NCI-H1048 (cell line): ENCODE measurements around the gene HLA-DPB1.
"Not testable (repeated sequence)": the region's sequence is repeated elsewhere in the genome, so short reads cannot be mapped to it uniquely, and the experiment has no call there.

Experiments used
- DNase-seq: peaks from one replicate; lab custom pipeline; 2025; lab: John Stamatoyannopoulos, UW

HLA-DPB1 gene

DNA sequence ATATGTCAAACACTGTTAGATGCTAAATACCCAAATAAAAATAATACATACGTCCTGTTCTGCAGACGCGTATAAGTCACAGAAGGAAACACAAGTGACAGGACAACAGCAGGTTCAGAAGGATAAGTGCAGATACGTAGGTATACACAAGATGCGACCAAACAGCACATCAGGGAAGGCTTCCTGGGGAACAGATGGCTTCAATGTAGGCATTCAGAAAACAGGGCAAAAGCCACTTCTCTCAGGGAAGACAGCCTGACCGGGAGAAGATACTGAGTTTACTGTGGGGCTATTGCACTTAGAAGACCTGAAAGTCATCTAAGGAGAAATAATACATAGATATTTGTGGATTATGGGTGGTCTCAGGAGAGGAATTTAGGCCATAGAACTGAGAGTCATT, 4.2 kb upstream of the HLA-DPB1 start:
- no peak for DNase-seq

DNA sequence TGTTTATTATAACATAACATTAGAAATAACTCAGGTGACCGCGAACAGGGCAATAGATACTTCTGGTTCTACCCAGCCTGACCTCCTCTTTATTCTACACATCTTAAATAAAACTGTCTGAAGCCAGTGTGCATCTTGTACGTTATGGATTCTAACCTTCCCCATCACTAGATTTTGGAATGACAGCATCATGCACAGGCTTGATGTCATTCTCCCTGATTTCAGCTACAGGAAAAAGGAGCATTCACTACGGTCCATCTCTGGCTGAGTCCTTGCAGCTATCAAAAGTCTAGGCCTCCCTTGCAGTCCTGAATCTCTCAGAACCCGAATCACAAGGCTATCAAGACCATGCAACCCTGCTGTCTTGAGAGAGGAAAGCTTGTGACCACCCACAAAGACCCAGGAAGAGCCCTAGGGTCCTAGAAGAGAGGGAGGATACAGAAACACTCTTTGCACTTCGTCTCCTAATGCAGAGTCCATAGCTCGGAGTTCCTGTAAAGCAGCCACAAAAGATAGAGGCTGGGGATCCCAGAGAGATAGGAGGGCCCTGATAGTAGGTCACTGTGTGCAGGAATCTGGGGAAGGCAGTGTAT, 3.2 kb upstream of the HLA-DPB1 start:
- no peak for DNase-seq

DNA sequence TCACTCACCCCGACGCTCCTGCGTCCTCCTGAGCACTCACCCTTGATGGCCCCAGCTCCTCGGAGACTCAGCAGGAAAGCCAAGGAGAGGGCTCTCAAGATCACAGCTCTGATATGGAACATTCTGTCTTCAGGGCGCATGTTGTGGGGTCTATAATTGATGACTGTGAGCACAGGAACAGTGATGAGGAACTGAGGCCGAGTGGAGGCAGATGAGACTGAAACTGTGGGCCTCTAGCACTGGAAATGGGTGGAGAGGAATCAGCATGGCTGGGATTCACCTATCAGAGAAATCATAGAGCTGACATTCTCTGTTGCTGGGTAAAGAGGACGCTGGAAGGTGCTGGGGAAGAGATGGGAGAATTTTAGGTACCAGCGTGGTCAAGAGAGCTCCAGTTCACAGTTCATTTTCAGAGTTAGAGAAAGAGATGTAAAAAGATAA, 2.3 kb upstream of the HLA-DPB1 start, which contains the start of gene HLA-DPA1:
HLA-DPA1 (minus strand) TSS at position 219 of the 441 bp plus-strand sequence.
- no peak for DNase-seq

DNA sequence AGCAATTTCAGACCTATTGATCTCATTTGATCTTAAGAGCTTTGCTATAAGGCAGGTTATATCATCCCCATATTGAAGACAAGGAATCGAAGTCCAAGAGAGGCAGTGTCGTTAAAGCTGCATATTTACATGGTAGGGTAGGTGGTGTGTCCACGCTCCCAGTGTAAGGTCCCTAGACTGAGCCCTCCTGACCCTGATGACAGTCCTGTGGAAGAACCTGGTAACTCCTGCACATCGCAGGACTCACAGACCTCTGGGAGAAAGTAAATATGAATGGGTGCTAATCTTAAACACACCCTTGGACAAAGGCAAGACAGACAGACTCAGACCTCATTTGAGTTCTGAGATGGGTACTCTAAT, 602 bp upstream of the HLA-DPB1 start:
- DNase-seq: no peak

DNA sequence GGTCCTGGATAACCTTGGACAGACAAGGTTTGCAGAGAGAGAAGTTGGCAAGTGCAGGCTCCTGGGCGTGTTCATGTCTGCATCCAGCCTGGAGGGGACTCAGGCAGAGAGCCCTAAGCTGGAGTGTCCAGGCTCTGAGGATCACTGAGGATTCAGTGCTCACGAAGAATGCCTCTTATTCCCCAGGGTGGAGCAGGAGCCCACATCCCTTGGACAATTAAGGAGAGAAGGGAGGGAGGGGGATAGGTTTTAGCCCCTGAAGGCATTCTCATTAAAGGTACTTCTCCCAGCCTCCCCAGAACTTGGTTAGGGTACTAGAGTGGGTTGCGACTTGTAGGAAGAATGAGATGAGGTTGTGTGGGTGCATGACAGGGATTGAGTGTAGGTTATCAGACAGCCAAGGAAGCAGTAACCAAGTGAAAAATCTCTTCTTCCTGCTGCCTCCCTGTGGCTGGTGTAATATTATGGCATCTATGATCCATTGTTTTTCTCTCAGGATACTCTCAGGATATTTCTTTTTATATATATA, 680 bp downstream of the HLA-DPB1 start:
- no peak for DNase-seq

DNA sequence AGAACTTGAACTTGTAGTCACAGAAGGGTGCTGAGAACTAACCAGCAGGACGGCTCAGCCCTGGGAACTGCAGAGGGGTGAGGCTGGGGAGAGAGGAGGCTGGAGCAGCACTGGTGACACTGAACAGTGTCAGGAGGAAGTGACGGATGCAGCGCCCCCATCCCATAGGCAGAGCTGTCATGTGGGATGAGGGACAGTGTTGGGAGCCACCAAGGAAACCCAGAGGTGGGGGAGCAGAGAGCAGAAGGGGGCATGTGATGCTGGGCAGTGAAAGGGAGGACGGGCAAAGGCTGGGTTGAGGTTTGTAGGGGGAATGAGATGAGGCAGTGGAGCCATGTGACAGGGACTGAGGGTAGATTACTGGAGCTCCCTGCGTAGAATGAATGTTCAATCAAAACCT, 2.1 kb downstream of the HLA-DPB1 start:
- no peak for DNase-seq

DNA sequence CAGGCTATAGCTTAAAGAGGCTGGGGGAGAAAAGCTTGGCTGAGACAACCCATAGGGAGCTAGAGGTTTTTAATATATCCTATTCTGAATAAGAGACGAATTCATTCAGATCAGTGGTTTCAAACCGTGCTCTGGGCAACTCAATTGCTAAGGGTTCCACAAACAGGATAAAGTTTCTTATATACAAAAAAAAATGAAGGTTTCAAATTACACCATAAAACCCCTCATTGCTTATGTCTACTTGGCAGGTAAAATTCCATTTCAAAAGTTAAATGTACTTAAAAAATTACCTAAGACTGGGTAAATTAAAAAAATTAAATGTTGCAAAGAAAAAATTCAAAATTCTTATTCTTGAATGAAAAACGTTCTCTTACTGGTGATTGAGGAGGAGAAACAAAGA, 2.7 kb downstream of the HLA-DPB1 start:
- DNase-seq: no peak

DNA sequence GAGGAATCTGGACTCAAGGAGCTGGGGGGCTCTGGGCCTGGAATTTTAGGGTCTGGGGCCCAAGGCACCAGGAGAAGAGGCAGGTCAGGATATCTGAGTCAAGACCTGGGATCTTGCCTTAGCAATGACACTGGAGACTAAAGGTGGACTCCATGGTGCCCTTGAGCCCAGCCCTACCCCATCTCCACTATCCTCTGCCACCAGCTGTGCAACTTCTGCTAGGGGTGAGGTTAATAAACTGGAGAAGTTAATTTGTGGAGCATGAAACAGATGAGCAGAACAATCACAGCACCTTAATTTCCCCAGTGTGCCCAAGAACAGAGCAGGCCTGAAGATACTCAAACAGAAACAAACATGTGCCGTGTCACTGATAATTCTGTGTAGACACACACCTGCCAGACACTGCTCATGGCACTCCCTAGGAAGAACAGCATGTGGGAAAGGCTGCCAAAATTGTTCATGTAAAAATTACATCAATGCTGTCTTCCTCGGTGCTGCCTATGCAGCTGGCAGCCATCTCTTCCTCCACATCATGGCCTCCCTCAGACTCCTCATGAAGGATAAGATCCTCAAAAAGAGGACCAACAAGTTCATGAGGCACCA, 3.2 kb downstream of the HLA-DPB1 start:
- DNase-seq: no peak

DNA sequence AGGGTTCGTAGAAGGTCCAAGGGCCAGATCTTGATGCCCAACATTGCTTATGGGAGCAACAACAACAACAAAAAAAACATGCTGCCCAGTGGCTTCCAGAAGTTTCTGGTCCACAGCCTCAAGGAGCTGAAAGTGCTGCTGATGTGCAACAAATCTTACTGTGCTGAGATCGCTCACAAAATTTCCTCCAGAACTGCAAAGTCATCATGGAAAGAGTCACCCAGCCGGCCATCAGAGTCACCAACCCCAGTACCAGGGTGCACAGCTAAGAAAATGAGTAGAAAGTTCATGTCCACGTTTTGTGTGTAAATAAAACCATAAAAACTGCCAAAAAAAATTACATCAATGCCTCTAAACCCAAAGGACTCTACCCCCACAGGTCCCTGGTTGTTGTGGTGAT, 3.8 kb downstream of the HLA-DPB1 start:
- DNase-seq: no peak

DNA sequence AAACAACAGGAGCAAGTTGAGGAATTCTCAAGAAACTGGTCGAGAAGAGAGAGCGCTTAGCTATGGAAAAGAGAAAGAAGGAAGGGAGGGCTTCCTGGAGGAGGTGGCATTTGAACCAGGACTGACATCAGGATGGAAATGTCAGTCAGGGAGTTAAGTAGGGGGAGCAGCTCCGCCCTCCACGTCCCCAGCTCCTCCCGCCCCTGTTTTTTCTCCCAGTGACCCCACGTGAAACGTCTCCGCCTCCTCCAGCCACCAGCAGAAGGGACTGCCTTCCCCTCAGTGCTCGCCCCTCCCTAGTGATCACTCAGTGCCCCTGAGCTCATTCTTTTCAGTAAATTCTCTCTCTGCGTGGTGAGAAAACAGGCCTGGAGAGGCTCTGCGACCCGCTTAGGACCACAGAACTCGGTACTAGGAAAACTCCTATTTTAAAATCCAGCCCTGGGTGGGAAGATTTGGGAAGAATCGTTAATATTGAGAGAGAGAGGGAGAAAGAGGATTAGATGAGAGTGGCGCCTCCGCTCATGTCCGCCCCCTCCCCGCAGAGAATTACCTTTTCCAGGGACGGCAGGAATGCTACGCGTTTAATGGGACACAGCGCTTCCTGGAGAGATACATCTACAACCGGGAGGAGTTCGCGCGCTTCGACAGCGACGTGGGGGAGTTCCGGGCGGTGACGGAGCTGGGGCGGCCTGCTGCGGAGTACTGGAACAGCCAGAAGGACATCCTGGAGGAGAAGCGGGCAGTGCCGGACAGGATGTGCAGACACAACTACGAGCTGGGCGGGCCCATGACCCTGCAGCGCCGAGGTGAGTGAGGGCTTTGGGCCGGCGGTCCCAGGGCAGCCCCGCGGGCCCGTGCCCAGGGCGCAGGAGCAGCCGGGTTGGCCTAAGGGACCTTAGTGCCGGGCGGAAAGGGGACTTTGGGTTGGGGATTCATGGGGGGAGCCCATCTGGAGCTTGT, 4.6 kb downstream of the HLA-DPB1 start:
- no peak for DNase-seq

DNA sequence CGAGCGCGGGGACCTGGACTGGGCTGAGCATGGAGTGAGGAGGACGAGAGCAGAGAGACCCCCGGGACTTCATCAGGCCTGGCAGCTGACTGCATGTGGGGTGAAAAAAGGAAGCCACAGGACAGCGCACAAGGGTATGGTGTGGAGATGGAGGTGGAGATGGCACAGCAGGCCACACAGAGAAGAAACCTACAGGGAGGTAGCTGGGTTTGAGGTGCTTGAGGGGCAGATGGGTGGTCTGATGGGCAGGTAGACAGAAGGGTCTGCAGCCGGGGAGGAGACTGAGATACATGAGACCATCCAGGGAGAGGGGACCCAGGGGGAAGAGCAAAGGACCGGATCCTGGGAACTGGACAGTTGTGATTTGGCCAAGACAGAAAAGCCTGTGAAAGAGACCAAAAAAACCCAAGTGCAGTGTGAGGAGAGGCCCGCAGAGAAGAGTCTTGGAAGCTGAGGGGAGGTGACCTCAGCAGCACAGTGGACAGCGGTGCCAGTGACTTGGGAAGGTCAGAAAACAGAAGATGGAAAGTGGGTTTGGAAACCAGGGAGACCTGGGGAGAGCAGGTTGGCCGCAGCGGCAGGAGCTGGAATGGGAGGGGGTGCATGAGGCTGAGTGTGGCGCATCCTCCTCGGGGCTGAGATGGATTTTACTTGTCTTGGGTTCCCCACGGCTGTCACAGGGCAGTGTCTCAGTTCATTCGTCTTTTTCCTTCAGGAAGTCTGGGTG, 5.5 kb downstream of the HLA-DPB1 start:
- no peak for DNase-seq

DNA sequence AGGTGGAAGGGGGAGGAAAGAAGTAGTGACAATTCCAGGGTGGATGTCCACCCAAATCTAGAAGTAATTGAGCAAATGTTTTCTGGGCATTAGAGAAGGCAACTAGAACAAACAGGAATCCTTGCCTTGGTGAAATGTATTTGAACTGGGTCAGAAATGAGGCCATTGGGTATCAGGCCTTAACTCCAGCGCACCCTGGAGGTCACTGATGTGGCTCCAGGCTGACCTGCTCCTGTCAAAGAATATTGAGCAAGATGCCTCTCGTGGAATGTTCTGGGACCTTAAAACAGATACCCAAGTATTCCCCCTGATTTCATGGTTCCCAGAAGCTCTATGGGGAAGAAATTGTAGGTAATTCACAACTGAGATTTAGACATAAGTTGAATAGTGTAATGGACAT, 6.9 kb downstream of the HLA-DPB1 start:
- no peak for DNase-seq

DNA sequence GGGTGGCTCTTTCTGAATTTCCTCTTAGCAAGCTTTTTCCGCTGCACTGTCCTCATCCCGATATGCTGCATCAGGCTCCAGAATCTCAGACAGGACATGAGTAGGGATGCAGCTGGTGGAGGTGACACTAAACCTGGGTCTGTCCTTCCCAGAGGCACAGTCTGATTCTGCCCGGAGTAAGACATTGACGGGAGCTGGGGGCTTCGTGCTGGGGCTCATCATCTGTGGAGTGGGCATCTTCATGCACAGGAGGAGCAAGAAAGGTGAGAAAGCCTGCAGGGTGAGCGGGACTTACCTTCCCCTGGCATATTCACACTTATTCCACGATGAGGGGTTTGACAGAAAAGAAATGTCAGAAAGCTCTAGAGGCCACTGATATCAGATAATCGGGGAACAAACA, 9.8 kb downstream of the HLA-DPB1 start:
- DNase-seq: no peak

DNA sequence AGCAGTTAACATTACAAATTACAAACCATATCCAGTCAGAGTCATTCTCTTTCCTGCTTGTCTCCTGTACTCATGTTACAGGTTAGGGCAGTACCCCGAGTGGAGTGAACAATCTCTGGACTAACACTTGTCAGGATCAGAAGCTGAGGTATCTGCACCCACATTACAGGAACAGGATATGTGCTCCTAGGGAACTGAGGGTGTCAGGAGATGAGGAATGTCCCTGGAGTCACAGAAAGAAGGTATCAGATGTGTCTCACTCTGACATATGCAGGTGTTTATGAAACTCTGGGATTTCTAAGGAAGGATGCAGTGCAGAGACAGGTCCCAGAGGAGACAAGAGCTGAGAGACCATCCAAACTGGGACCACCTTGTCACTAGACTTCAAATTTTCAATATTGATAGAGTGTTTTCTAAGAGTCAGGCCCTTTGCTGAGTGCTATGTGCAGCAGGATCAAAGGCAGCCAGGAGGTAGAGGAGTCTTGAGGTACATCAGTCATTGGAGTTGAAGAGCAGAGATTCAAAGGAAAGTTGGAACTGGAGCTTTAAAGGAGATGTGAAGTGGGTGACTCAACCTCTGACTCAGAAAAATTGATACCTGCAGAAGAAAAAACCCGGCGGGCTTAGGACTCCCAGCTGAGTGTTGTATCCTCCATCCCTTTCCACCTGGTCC, 12.6 kb downstream of the HLA-DPB1 start:
- no peak for DNase-seq

DNA sequence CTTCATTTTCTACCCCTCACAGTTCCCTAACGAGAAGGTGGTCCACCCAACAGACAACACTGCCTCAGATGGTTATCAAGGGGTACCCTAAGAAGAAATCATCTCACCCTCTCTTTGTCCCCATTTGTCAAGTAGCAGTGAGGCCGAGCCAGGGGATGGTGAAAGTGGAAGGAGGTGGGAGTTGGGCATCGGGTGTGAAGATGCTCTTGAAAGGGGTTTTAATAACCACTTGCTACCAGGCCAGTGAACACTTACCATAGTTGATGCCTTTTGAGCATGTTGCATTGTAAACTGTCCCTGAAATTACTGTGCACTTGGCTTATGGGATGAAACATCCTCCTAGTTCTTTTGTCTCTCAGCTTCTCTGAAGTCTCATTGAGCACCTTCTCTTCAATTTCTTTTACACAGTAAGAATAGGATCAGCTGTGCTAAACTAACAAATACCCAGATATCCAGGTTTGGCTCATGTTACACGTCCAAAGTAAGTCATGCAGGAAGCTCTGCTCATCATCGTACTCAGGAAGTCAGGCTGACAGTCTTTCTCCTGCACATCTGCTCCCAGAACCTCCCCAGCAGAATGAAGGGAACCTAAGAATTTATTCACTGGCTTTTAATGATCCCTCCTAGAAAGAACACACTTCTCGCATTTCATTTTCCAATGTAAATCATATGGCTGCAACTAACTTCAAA, 13.3 kb downstream of the HLA-DPB1 start:
- DNase-seq: no peak

DNA sequence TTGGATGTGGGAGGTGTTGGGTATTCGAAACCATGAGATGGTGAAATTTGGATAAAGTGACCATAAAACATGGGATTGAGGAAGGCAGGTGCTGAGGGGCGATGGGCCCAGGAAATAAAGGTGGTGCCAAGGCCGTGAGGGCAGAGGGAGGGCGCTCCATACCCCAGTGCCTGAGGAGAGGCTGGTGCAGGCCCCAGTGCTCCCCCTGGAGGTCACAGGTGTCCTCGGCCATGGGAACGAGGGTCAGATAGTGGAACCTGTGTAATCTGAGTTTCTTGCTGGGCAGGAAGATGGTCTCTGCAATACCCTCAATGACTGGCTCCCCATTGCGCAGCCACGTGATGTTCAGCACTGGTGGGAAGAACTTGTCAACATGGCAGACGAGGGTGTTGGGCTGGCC, 16.2 kb downstream of the HLA-DPB1 start:
- no peak for DNase-seq

DNA sequence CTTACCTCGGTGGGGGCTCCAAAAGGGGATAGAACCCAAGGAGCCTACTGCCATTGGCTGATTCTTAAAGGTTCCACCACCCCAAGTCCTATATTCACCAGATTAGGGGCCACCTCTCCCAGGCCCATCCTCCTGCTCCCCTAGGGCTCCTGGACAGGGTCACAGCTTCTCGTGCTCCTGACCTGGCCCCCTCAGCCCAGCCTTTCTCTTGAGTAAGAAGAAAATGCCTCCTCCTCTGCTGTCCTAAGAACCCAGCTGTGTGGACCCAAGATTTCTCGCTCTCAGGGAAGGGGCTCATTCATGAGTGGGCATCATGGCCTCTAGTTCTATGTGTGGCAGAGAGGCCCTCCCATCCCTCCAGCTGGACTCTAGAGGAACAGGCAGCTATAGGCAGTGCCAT, 16.6 kb downstream of the HLA-DPB1 start:
- no peak for DNase-seq

DNA sequence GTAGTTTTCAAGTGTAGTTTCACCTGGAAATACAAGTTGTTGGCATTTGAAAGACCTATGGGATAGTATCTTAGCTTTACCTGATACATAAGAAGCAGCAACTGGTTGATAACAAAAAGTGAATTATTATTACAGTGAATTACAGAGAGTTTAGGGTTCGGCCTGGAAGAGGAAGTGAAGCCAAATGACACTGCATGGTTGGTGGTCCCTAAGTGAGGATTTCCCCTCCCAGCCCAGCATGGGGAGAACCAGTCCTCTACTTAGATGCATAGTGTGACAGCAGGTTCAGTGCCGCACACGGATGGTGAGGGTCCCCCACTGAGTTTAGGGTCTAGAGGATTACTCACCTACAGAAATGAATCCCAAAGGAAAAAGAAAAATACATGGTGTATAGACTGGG, 18.1 kb downstream of the HLA-DPB1 start:
- DNase-seq: no peak

DNA sequence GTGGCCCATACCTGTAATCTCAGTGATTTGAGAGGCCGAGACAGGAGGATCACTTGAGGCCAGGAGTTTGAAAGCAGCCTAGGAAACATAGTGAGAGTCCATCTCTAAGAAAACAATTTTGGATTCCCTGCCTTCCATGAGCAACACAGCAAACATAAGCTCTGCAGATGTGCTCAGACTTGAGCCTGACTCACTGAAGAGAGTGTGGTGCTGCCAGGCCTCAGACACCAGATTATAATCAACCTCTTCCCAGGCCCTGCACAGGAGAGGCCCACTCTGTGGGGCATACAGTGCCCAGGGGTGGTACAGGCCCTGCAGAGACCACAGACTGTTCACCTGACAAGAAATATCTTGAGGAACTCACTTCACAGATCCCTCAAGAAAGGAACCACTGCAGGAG, 19.9 kb downstream of the HLA-DPB1 start:
- DNase-seq: no peak

DNA sequence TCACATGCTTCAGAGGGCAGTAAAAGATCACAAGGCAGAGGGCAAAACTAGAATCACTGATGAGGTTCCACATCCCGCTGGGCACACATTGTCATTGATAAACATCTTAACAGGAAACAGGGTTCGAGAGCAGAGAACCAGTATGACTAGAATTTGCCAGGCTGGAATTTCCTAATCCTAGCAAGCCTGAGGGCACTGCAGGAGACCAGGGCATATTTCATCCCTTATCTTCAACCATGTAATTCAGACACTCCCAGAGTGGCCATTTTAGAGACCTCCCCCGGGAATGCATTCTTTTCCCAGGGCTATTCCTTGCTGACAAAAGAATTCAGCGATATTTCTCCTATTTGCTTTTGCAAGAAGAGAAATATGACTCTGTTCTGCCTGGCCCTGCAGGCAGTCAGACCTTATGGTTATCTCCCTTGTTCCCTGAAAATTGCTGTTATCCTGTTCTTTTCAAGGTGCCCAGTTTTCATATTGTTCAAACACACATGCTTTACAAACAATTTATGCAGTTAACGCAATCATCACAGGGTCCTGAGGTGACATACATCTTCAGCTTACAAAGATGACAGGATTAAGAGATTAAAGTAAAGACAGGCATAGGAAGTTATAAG, 25.4 kb downstream of the HLA-DPB1 start:
- not testable (repeated sequence) for DNase-seq

DNA sequence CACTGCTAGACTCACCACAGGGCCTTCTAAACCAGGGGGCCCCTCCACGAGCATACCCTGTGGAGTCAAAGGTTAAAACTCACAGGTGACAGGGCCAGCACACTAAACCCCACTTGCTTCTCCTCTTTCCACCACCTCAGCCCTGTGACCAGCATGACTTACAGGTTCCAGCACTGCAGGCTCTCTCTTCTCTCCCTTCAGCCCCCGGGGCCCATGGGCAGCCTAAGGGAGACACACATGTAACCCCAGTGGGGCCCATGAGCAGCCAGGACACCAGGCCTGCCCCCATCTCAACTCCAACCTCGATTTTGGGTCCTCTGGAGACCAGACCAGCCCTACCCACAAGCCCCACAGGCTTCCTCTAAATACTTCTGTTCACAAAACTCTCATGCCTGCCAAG, 28.0 kb downstream of the HLA-DPB1 start:
- DNase-seq: no peak
